HG03354 (cell line): Measurements from ENCODE around the gene CA5B.
"Not testable (repeated sequence)": the region's sequence is repeated elsewhere in the genome, so short reads cannot be mapped to it uniquely, and the experiment has no call there.

Experiments
- ATAC-seq: cut with Tn5 transposase; IDR thresholded peaks from one replicate; pipeline ENCODE4 v1.9.1; 2021; ENCODE audit warnings: mild to moderate bottlenecking; ENCODE audit not compliant: unreplicated experiment, poor library complexity, severe bottlenecking

Gene CA5B, protein sequence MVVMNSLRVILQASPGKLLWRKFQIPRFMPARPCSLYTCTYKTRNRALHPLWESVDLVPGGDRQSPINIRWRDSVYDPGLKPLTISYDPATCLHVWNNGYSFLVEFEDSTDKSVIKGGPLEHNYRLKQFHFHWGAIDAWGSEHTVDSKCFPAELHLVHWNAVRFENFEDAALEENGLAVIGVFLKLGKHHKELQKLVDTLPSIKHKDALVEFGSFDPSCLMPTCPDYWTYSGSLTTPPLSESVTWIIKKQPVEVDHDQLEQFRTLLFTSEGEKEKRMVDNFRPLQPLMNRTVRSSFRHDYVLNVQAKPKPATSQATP

DNA sequence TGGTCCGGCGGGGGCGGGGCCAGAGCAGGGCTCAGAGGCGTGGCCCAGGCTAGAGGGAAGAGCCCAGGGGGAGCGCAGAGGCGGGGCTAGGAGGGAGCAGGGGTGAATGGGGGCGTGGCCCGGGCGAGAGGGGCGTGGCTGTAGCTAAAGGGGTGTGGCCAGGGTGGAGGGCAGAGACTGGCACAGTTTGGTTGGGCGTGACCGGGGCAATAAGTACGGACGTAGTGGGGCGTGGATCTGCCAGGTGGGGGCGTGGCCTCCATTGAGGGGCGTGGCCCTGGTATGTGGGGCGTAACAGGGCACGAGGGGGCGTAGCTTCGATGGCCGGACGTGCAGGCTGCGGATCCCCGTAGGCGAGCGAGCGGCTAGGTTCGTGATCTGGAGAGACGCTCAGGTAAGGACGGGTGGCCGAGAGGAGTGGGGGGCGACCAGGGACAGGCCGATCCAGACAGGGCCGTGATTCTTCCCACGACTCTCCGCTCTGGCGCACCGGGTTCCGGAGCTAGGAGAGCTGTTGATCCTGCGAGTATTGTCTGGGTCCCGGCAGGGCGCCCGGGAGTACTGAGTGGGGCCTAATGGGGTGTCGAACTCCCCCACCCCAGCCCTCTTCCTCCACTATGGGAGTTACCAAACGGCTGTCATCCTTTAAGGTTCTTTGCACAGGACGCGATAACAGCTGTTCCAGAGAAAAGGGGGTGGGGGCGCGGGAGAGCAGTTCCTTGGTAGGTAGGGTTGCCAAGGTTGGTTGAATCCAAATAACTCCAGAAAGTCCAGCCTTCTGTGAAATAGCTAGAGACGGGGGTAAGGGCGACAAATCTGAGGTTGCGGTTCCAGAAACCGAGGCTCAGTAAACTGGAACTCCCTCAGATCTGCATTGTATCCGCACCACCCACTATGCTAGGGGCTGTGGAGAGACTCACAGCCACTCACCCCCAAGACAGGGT lies at the start of gene CA5B:
CA5B (plus strand) TSS at position 312 of the 944 bp plus-strand sequence. CDS start 11,754 bp downstream, outside the sequence.
- ATAC-seq: peak; percentile 89

DNA sequence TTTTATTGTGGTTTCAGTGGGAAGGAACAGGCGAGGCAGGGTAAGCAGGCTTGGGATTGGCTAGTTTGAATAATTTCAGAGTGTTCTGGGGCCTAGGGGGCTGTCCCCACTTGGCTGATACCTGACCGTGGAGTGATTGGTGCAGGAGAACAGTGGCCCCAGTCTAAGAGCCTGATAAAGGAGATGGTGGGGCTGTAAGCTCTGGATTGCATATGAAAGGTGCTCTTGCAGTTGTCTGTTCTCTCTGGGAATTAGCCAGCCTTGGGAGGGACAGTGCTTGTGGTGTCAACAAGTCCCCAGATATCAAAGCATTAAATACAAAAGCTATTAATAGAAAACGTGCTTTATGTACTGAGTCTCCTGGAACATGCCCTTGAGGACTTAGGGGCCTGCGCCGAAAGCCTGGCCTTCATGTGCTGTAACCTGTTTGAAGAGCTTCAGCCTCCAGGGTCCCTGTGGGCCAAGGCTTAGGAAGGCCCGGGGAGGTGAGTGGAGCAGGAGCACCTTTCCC lies 43.1 kb upstream of the CA5B start:
- ATAC-seq: no peak

DNA sequence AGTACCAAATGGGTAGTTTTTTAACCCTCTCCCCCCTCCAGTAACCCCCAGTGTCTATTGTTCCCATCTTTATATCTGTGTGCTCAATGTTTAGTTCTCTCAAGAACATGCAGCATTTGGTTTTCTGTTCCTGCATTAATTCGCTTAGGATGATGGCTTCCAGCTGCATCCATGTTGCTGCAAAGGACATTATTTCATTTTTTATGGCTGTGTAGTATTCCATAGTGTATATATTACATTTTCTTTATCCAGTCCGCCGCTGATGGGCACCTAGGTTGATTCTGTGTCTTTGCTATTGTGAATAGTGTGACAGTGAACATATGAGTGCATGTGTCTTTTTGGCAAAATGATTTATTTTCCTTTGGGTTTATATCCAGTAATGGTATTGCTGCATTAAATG lies 41.6 kb upstream of the CA5B start:
- ATAC-seq: no peak

DNA sequence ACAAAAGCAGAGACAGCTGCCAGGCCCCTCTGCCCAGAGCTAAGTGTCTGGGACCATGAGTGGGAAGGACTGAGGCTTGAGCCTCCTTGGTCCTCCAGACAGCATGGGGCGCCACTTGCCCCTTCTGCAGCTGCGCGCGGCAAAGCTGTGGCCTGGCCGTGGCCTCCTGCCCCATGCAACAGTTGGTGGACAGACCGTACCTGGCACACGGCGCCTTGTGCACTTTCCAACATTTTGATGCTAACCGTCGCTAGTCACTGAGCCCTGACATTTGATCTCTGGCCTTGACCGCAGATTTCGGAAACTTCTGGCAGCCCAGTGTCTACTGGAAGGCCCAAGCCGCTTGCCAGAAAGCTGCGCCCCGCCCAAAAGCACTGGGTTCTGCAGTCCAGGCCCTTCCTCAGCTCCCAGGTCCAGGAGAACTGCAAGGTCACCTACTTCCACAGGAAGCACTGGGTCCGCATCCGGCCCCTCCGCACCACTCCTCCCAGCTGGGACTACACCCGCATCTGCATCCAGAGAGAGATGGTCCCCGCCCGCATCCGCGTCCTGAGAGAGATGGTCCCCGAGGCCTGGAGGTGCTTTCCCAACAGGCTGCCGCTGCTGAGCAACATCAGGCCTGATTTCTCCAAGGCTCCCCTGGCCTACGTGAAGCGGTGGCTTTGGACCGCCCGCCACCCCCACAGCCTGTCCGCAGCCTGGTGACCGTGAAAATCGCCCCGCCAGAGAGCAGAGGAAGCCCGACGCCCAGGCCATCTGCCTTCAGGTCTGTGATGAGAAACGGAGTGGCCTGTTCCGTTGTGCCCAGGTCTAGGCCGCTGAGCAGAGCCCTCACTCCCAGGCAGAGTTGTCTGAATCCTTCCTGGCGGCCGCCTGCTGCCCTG lies 35.3 kb upstream of the CA5B start:
- ATAC-seq: no peak

DNA sequence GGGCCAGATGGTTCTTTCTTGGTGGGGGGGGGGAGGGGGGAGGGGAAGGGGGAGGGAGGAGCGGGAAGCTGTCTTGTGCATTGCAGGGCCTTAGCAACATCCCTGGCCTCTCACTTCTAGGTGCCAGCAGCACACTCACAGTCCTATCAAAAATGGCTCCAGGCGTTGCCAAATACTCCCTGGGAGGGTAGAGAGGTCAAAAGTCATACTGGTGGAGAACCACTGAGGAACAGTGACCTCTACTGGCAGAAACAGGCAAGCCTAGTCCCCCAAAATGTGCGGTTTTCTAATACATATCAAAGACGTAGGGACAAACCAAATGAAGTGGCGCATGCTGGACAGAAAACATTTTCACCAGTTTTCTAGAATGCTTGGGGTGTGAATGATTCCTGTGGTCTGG lies 34.3 kb upstream of the CA5B start:
- ATAC-seq: peak; percentile 68

DNA sequence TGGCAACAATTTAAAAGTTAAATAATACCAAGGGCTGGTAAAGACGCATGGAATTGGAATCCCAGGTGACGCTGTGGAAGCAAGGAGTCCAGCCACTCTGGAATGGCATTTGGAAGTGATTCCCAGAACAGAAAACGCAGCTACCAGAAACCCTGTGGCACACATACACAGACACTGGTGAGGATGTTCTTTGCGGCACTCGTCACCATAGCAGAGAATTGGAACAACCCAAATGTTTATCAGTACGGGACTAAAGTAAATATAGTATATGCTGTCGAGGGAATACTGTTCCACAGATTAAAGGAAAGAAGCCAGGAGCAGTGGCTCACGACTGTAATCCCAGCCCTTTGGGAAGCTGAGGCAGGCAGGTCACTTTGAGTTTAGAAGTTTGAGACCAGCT lies 33.8 kb upstream of the CA5B start:
- ATAC-seq: not testable (repeated sequence)

DNA sequence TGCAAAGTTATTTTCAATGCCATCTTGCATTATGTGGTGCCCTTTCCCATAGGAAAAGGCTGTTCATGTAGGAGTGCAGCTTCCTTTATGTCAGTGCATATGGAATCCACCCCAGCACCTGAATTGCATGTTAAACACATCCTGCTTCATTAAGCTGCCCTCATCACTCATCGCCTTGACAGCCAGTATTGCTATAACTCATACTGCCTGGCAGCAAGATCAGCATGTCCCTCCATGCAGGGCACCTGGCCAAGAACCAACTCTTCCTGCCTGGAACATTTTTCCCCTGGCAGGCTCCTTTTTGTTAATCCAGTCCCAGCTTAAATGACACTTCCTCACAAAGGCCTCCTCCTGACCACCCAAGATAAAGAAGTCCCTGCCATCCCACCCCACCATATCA lies 23.5 kb upstream of the CA5B start:
- no peak for ATAC-seq

DNA sequence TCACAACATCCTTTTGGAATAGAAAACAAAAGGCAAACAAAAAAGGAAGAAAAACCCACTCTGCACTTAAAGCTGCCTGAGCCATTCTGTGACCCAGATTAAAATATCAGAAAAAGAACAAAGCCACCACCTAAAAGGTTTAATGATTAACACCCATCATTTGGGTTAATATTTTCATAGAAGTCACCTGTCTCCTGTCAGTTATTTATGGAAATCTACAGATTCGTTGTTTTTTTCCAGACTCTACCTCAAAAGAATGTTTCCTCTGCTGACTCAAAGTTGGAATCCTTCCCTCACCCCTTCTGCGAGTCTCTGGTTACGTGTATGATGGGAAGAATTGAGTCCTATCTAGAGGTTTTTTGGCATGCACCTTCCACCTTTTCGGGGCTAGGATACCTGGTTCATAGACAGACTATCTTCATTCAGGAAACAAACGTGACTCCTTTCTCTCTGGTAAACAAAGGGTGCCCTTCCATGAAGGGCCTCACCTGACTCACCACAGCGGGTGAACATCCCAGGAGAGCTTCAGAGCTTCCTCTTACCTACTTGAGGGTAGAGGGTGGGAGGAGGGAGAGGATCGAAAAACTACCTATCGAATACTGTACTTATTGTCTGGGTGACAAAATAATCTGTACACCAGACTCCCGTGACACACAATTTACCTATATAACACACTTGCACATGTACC lies 19.6 kb upstream of the CA5B start:
- ATAC-seq: no peak

DNA sequence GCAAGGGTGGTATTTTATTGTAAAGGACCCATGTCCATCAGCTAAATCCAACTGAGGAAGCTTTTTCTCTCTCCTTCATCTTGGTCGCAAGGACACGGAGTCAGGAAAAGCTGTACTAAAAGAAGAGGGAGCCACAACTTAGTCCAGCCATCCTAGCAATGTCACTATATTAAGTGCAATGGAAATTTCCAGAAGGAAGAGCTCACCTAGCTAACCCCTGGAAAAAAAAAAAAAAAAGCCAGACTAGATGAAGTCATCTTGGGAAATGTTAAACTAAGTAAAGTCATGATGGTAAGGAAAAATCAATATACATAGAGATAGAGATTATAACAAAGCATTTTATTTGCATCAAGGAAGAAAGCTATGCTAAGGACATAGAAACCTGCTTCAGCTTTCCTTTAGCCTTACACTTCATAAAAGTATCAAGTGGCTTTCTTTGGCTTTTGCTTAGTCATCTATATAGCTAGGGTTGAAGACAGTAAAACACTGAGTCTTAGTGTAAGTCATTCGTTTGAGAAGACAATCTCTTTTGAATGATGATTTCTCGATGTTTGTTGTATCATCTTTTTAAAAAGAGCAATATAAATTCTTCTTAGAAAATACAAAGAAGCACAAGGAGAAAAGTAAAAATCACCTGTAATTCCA lies 18.6 kb upstream of the CA5B start:
- no peak for ATAC-seq

DNA sequence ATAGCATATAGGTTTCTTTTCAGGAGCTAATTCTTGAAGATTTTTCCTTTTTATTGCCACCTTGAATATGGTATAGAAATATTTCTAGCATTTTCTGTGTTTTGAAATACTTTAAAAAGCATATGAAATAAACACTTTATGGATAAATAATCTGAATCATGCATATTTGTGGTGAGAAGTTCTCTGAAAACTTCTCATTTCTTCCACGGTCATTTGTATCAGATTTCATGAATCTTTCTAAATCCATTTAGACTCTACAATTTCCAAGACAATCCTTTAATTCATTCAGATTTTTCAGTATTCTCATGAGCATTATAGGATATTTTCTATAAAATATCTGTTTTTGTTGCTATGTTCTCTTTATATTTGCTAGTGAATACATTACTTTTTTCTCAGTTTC lies 16.2 kb upstream of the CA5B start:
- no peak for ATAC-seq

DNA sequence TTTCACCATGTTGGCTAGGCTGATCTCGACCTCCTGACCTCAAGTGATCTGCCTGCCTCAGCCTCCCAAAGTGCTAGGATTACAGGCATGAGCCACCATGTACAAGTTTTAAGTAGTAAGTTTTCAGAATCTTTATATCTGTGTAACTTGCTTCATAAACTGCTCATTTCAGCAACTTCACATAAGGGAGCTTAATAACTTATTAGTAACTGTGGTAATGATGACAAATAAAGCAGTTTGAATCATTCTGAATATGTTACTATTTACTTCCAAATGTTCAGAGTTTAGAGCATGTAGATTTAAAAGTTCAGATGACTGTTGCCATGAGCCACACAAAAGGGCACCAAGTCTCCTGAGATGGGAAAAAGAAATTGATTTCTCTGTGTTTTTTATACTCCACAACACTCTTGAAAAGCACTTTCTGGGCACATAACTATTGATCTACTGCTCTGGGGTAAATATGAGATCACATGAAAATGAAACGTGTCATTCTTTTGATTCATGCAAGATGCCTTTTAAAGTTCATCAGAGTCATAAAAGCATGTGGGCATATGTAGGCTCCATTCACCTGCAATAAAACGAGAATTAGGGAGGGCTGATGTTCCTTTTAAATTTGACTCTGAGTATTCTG lies 14.1 kb upstream of the CA5B start:
- peak; percentile 39 for ATAC-seq

DNA sequence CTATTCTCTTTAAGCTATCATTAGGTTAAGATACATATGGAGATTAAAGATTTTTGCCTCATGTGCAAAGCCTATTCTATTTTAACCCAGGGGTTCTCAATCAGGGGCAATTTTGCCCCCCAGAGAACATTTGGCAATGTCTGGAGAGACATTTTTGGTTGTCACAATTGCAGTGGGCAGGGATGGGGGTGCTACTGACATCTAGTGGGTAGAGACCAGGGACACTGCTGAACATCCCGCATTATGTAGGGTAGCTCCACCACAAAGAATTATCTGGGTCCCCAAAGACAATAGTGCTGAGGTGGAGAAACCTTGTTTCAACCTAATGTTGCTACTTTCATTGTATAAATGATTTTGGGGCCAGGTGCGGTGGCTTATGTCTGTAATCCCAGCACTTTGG lies 13.2 kb upstream of the CA5B start:
- ATAC-seq: no peak

DNA sequence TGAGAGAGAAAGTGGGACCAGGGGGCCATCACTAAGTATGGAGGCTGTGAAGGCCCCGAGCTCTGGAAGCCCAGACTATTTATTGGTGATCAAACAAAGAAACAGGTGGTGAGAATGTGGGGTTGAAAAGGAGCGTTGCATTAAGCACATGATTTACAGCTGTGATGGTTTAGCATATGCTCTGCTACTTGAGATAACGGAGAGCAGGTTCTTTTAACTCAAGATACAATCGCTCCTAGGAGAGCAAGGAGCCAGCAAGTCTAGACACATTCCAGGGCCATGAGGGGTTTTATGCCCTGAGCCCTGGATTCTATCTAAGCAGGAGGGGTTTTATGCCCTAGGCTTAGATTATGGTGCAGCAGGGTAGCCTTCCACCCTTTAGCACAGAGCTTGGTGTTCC lies 6.7 kb upstream of the CA5B start:
- not testable (repeated sequence) for ATAC-seq

DNA sequence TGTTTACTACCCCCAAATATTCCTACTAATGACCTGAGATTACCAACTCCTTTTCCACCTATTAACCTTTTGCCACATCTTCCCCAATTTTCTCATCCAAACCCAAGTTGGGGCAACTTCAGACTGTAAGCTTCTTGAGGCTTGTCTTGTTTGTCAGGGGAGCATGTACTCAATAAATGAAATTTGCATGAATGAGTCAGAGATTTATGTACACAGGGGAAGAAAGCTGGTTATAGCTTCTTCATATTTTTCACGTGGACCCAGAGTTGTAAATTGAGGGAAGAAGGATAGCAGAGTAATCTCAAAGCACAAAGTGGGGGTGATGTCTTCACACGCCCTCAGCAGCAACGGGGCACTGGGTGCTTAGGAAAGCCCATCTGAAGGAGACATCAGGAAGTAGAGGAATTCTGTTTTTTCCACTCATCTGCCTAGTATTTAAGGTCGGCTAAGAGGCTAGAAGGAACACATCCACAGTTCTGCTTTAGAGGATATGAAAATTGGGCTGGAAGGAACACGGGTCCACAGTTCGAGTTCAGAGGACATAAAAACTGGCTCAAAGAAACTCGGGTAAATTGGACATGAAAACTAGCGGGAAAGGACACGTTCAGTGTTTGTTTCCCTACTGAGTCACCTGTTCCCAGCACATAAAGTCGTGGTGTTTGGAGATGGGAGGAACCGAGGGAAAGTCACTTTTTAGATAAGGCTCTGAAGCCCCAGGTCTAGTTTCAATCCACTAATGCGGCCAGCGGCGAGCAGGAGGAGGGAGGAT lies 696 bp upstream of the CA5B start:
- no peak for ATAC-seq

DNA sequence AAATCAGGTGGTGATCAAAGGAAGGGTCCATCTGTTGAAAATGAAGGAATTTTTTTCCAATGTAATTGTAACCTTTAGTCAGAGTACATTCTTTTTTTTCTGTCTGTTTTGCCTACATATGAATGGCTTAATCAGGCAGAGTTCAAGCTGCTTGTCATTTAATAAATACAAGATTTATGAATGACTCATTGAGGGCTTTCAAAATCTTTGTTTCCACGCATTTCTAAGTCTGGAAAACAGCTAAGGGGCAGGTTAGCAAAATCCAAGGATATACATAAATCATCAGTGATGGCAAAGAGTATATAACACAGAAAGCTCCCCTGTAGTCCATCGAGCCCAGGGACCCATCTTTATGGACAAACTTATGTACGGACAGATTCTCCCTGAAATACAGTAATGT lies 1.8 kb downstream of the CA5B start:
- no peak for ATAC-seq

DNA sequence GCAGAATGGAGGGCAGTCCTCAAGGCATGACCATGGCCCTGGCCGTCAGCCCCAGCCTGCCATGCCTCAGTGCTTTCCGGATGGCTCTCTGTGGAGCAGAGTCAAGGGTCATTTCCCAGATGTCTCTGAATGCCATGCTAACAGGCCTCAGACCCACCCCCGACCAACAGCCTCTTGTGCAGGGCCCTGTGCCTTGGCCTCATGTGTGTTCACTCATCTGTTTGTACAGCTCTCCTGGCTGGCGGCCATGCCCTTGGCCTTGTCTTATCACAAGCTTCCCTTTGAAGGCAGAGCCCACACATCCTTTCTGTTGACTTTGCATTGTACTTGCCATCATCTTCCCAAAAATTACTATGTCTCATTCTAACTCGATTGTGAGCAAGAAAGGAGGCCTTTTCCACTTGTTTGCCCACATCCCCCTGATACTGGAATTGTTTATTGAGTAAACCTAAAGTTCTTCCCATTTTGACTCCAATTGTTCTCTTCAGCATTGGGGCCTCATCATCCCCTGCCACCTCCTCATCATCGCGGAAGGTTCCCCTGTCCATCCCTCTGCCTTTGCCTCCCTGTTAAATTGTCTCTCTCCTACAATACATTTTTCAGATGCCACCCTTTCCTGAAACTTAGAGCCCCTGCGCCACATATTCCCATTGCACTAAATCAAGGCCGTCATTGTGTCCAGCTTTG lies 6.3 kb downstream of the CA5B start:
- ATAC-seq: no peak

DNA sequence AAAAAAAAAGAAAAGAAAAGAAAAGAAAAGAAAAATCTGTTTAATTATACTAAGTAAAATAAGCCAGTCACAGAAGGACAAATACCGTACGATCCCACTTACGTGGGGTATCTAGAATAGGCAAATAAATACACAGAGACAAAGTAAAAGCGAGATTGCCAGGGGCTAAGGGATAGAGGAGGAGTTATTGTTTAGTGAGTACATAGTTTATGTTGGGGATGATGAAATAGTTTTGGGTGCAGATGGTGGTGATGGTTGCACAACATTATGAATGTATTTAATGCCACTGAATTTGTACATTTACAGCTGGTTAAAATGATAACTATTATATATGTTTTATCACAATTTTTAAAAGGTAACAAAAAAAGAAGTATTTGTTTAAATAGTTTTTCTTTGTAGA lies 7.1 kb downstream of the CA5B start:
- no peak for ATAC-seq
